ENCODE measurements around the gene CDK18. TPM values are rescaled to one million over a fixed set of nuclear protein-coding genes. Genes with fewer than 3 reads are reported as not detected.

CDK18 gene
- total and polyA plus RNA-seq, 9 of the 15 experiments (the other 6 are each of a cell fraction or from before 2014, with no cell fraction given): 0.05 to 0.69 (median 0.17) TPM; not detected in 2

GRCh38 chr1:205515781-205516253 is 11.3 kb downstream of the CDK18 start (continued):
- TF ChIP-seq RHOXF2B (CRISPR knock-in tag; conservative IDR thresholded peaks at IDR 0.05): no peak
- no peak for TF ChIP-seq HMG20B (CRISPR knock-in tag; IDR thresholded peaks at IDR 0.05)
- no peak for TF ChIP-seq PTTG1 (tag; IDR thresholded peaks at IDR 0.05; ENCODE audit: low read depth)
- no peak for TF ChIP-seq HDAC6 (IDR thresholded peaks at IDR 0.05; ENCODE audit: low read depth, low read length)
- TF ChIP-seq CBX8 (IDR thresholded peaks at IDR 0.05; ENCODE audit: borderline replicate concordance, extremely low read depth, low read depth, low read length, poor library complexity, severe bottlenecking): no peak
- no peak for TF ChIP-seq CHD1 (IDR thresholded peaks at IDR 0.05; ENCODE audit: low read length)
- TF ChIP-seq MAFF (IDR thresholded peaks at IDR 0.05; ENCODE audit: low read length): no peak
- TF ChIP-seq, protein P1, sequence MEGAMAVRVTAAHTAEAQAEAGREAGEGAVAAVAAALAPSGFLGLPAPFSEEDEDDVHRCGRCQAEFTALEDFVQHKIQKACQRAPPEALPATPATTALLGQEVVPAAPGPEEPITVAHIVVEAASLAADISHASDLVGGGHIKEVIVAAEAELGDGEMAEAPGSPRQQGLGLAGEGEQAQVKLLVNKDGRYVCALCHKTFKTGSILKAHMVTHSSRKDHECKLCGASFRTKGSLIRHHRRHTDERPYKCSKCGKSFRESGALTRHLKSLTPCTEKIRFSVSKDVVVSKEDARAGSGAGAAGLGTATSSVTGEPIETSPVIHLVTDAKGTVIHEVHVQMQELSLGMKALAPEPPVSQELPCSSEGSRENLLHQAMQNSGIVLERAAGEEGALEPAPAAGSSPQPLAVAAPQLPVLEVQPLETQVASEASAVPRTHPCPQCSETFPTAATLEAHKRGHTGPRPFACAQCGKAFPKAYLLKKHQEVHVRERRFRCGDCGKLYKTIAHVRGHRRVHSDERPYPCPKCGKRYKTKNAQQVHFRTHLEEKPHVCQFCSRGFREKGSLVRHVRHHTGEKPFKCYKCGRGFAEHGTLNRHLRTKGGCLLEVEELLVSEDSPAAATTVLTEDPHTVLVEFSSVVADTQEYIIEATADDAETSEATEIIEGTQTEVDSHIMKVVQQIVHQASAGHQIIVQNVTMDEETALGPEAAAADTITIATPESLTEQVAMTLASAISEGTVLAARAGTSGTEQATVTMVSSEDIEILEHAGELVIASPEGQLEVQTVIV (CRISPR knock-in tag; IDR thresholded peaks at IDR 0.05; ENCODE audit: borderline replicate concordance): no peak
- TF ChIP-seq ARNT (IDR thresholded peaks at IDR 0.05): no peak
- TF ChIP-seq CBFA2T3 (IDR thresholded peaks at IDR 0.05): no peak
- no peak for TF ChIP-seq MAFK (IDR thresholded peaks at IDR 0.05; ENCODE audit: low read length)
- no peak for TF ChIP-seq SOX6 (IDR thresholded peaks at IDR 0.05)
- TF ChIP-seq ZNF717 (CRISPR knock-in tag; IDR thresholded peaks at IDR 0.05): no peak
- no peak for TF ChIP-seq NR2C2 (CRISPR knock-in tag; IDR thresholded peaks at IDR 0.05)
- TF ChIP-seq NR2C2 (tag; IDR thresholded peaks at IDR 0.05): peak; percentile 35; the same call in 1 of the 2 replicates
- TF ChIP-seq U2AF1 (optimal IDR thresholded peaks at IDR 0.05; ENCODE audit: low read depth, low read length): no peak
- TF ChIP-seq YY1 (IDR thresholded peaks at IDR 0.05; ENCODE audit: borderline replicate concordance in 1 of 3, control insufficient read depth in 1 of 3, extremely low read depth in 1 of 3, insufficient read depth in 3 of 3, insufficient read length in 1 of 3, insufficient replicate concordance in 2 of 3, low read depth in 1 of 3, low read length in 2 of 3): no peak
